SU-DHL-6 (cell line): ENCODE measurements around the gene TMEM38B.

ENCODE experiments used
- H2AFZ ChIP-seq: fragments of 200-600 bp; sonication (generic); 2 replicates; pipeline ENCODE4 v1.6.1; 2014; ENCODE audit warnings: low read depth, mild to moderate bottlenecking, moderate library complexity, mixed read lengths, antibody characterized with exemption, low read length; ENCODE audit not compliant: severe bottlenecking
- H3F3A ChIP-seq: fragments of 200-600 bp; shearing (Covaris generic); 2 replicates; pipeline ENCODE4 v1.6.0; 2016; ENCODE audit warnings: antibody characterized with exemption, mild to moderate bottlenecking; ENCODE audit not compliant: insufficient read depth
- H3K27ac ChIP-seq: fragments of 200-600 bp; sonication (generic); 2 replicates; pipeline ENCODE4 v1.5.1; 2016; ENCODE audit warnings: low read depth, mild to moderate bottlenecking, low read length, moderate library complexity, mixed read lengths
- H3K27me3 ChIP-seq: fragments of 200-600 bp; sonication (generic), shearing (Covaris generic); 2 replicates; pipeline ENCODE4 v1.6.0; 2014; ENCODE audit warnings: mild to moderate bottlenecking, low read length
- H3K36me3 ChIP-seq: fragments of 200-600 bp; sonication (generic); 2 replicates; pipeline ENCODE4 v1.6.1; 2014; ENCODE audit warnings: mild to moderate bottlenecking, low read length, mixed read lengths
- H3K4me2 ChIP-seq: fragments of 300-600, 200-600 bp; shearing (Covaris generic), sonication (generic); 2 replicates; pipeline ENCODE4 v1.6.0; 2014; ENCODE audit warnings: low read length, low read depth, mild to moderate bottlenecking; ENCODE audit not compliant: poor library complexity, severe bottlenecking
- H3K4me3 ChIP-seq: fragments of 200-600 bp; sonication (generic); 2 replicates; pipeline ENCODE4 v1.5.1; 2014; ENCODE audit warnings: antibody characterized with exemption, low read length, mild to moderate bottlenecking, mixed read lengths; ENCODE audit not compliant: insufficient read depth, poor library complexity, severe bottlenecking
- H3K79me2 ChIP-seq: fragments of 200-600 bp; sonication (generic); 2 replicates; pipeline ENCODE4 v1.6.1; 2014; ENCODE audit warnings: mild to moderate bottlenecking, low read length, moderate library complexity; ENCODE audit not compliant: insufficient read depth
- H3K9ac ChIP-seq: fragments of 200-600 bp; sonication (generic); 2 replicates; pipeline ENCODE4 v1.7.0; 2014; ENCODE audit warnings: mild to moderate bottlenecking, low read length
- H3K9me2 ChIP-seq: fragments of 200-600 bp; sonication (generic); replicated peaks from 2 replicates; pipeline ENCODE4 v1.6.1; 2014; ENCODE audit warnings: low read length; ENCODE audit not compliant: insufficient read depth
- H3K9me3 ChIP-seq: fragments of 200-600 bp; sonication (generic); 2 replicates; pipeline ENCODE4 v1.6.1; 2014; ENCODE audit warnings: low read length, mixed read lengths; ENCODE audit not compliant: insufficient read depth
- H4K20me1 ChIP-seq: fragments of 200-600 bp; sonication (generic); 2 replicates; pipeline ENCODE4 v1.6.1; 2014; ENCODE audit warnings: low read depth, mild to moderate bottlenecking, antibody characterized with exemption, low read length, moderate library complexity, mixed read lengths
- EZH2phosphoT487 ChIP-seq: fragments of 200-600 bp; sonication (generic), shearing (Covaris generic); conservative IDR thresholded peaks from 2 replicates; pipeline ENCODE4 v1.6.1; 2018; ENCODE audit warnings: mild to moderate bottlenecking, antibody characterized with exemption, low read length, moderate library complexity, mixed read lengths
- TF ChIP-seq, protein P1 (sequence below): fragments of 200-600 bp; sonication (generic); IDR thresholded peaks from one replicate; pipeline ENCODE4 v1.5.1; 2017; ENCODE audit warnings: antibody characterized with exemption, mild to moderate bottlenecking, low read length, moderate library complexity; ENCODE audit not compliant: insufficient read depth, poor library complexity, severe bottlenecking

The TMEM38B gene

DNA sequence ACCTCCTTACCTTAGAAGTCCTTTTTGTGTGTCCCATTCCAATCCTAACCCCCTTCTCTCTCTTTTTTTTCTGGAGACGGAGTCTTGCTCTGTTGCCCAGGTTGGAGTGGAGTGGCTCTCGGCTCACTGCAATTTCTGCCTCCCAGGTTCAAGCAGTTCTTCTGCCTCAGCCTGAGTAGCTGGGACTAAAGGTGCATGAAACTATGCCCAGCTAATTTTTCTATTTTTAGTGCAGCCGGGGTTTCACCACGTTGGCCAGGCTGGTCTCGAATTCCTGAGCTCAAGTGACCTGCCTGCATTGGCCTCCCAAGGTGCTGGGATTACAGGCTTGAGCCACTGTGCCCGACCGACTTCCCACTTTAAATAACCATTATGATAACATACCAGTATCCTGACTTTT lies 17.5 kb downstream of the TMEM38B start:
- no peak overlapping the region for H3K9ac ChIP-seq

DNA sequence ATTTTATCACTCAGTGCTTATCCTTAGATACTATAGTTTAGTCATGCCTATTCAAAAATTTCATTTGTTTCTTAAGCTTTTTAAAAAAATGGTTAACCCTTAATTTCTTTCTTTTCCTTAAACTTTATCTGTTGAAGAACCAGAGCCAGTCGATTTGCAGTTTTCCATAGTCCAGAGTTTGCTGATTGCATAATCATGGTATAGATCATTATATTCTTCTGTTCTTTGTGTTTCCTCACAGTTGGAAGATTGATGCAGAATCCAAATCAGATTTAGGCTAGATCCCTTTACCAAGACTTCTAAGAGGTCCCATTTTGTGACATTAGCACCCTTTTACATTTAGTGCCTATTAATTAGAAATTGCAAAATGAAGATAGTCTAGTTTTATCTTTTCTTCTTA lies 18.0 kb downstream of the TMEM38B start:
- no peak overlapping the region for H3K4me3 ChIP-seq
- H3K79me2 ChIP-seq = no peaks in the 10 kb centered on the region
- H3K4me2 ChIP-seq = no peak overlapping the region
- no peaks in the 10 kb centered on the region for H3K9me3 ChIP-seq
- H2AFZ ChIP-seq = no peak overlapping the region
- H3K9me2 ChIP-seq = no peaks in the 10 kb centered on the region
- H3K27ac ChIP-seq = no peak overlapping the region
- H3K36me3 ChIP-seq = 0 out of 2 replicates have a peak, but pooled peaks cover 5% of the 10 kb centered on the region
- no peaks in the 10 kb centered on the region for H4K20me1 ChIP-seq
- no peak overlapping the region for H3K9ac ChIP-seq
- no peaks in the 10 kb centered on the region; the same call in 1 of the 2 replicates for H3F3A ChIP-seq
- no peak for TF ChIP-seq EZH2phosphoT487
- TF ChIP-seq, protein P1, sequence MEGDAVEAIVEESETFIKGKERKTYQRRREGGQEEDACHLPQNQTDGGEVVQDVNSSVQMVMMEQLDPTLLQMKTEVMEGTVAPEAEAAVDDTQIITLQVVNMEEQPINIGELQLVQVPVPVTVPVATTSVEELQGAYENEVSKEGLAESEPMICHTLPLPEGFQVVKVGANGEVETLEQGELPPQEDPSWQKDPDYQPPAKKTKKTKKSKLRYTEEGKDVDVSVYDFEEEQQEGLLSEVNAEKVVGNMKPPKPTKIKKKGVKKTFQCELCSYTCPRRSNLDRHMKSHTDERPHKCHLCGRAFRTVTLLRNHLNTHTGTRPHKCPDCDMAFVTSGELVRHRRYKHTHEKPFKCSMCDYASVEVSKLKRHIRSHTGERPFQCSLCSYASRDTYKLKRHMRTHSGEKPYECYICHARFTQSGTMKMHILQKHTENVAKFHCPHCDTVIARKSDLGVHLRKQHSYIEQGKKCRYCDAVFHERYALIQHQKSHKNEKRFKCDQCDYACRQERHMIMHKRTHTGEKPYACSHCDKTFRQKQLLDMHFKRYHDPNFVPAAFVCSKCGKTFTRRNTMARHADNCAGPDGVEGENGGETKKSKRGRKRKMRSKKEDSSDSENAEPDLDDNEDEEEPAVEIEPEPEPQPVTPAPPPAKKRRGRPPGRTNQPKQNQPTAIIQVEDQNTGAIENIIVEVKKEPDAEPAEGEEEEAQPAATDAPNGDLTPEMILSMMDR = no peak
- no peaks in the 10 kb centered on the region for H3K27me3 ChIP-seq

More for the DNA sequence above, 17.5 kb downstream of the TMEM38B start:
- H3K4me3 ChIP-seq = no peak overlapping the region
- H4K20me1 ChIP-seq = no peaks in the 10 kb centered on the region
- no peaks in the 10 kb centered on the region for H3K79me2 ChIP-seq
- H3K27me3 ChIP-seq = no peaks in the 10 kb centered on the region
- H3K27ac ChIP-seq = no peak overlapping the region
- H3F3A ChIP-seq = no peaks in the 10 kb centered on the region; the same call in 1 of the 2 replicates
- TF ChIP-seq, protein P1 = no peak
- TF ChIP-seq EZH2phosphoT487 = no peak
- no peak overlapping the region for H2AFZ ChIP-seq
- no peaks in the 10 kb centered on the region for H3K9me2 ChIP-seq
- no peak overlapping the region for H3K4me2 ChIP-seq
- H3K9me3 ChIP-seq = no peaks in the 10 kb centered on the region
- 0 out of 2 replicates have a peak, but pooled peaks cover 5% of the 10 kb centered on the region for H3K36me3 ChIP-seq

- no peak overlapping the region for H3K4me2 ChIP-seq
- H4K20me1 ChIP-seq = no peaks in the 10 kb centered on the region
- H3K36me3 ChIP-seq = 0 out of 2 replicates have a peak, but pooled peaks cover 5% of the 10 kb centered on the region
- H2AFZ ChIP-seq = no peak overlapping the region
- H3K9me3 ChIP-seq = no peaks in the 10 kb centered on the region
- H3K27ac ChIP-seq = no peak overlapping the region
- no peaks in the 10 kb centered on the region for H3K79me2 ChIP-seq
- H3K27me3 ChIP-seq = no peaks in the 10 kb centered on the region
- no peak overlapping the region for H3K9ac ChIP-seq
- H3F3A ChIP-seq = no peaks in the 10 kb centered on the region; the same call in 1 of the 2 replicates
- H3K4me3 ChIP-seq = no peak overlapping the region
- H3K9me2 ChIP-seq = no peaks in the 10 kb centered on the region
- TF ChIP-seq EZH2phosphoT487 = no peak
- TF ChIP-seq, protein P1 = no peak
Observed at GRCh38 chr9:105712773-105713172, 18.4 kb downstream of the TMEM38B start.
